HepG2 (cell line): Measurements from ENCODE around the gene TUT1.

Experiments used
- ATF1 ChIP-seq: IDR thresholded peaks from 2 replicates; pipeline ENCODE4 v1.6.1; 2016; ENCODE audit warnings: mild to moderate bottlenecking, control low read depth
- CHD4 ChIP-seq: fragments of 200-600 bp; sonication (generic); IDR thresholded peaks from 2 replicates; pipeline ENCODE4 v1.7.0; 2017; ENCODE audit warnings: mild to moderate bottlenecking, low read length, borderline replicate concordance
- HDAC6 ChIP-seq: fragments of 200-600 bp; sonication (generic); IDR thresholded peaks from 2 replicates; pipeline ENCODE4 v1.7.0; 2017; ENCODE audit warnings: mild to moderate bottlenecking, antibody characterized with exemption, low read length, low read depth
- RAD51 ChIP-seq: fragments of 450-650 bp; IDR thresholded peaks from 2 replicates; pipeline ENCODE4 v1.6.1; 2016; ENCODE audit warnings: borderline replicate concordance
- SP2 ChIP-seq: sonication (generic); formaldehyde crosslinking; IDR thresholded peaks from 2 replicates; pipeline ENCODE4 v1.5.1; 2020; ENCODE audit warnings: mild to moderate bottlenecking, missing genetic modification reagents
- TBL1XR1 ChIP-seq: fragments of 150-350 bp; IDR thresholded peaks from 2 replicates; pipeline ENCODE4 v1.6.1; 2014; ENCODE audit warnings: borderline replicate concordance, low read length; ENCODE audit not compliant: partially characterized antibody
- ZBTB33 ChIP-seq: sonication (generic); formaldehyde crosslinking; IDR thresholded peaks from 2 replicates; pipeline ENCODE4 v1.4.0; 2020; ENCODE audit warnings: missing genetic modification reagents
- ZNF253 ChIP-seq: sonication (generic); formaldehyde crosslinking; IDR thresholded peaks from 2 replicates; pipeline ENCODE4 v1.8.0; 2022; ENCODE audit warnings: mild to moderate bottlenecking, missing genetic modification reagents, borderline replicate concordance
- ZNF768 ChIP-seq: sonication (generic); formaldehyde crosslinking; IDR thresholded peaks from 2 replicates; pipeline ENCODE4 v1.4.0; 2020; ENCODE audit warnings: missing genetic modification reagents

- TF ChIP-seq CHD4 (no peak), ATF1 (CRISPR knock-in tag) (no peak), ZNF253 (CRISPR knock-in tag) (no peak), TBL1XR1 (no peak), SP2 (CRISPR knock-in tag) (no peak), ZBTB33 (CRISPR knock-in tag) (peak; percentile 74), HDAC6 (no peak), RAD51 (no peak), ZNF768 (CRISPR knock-in tag) (no peak)
Observed at GRCh38 chr11:62566247-62566646, 25.1 kb downstream of the TUT1 start.
